ENCODE data around the gene LCA5.

DNA sequence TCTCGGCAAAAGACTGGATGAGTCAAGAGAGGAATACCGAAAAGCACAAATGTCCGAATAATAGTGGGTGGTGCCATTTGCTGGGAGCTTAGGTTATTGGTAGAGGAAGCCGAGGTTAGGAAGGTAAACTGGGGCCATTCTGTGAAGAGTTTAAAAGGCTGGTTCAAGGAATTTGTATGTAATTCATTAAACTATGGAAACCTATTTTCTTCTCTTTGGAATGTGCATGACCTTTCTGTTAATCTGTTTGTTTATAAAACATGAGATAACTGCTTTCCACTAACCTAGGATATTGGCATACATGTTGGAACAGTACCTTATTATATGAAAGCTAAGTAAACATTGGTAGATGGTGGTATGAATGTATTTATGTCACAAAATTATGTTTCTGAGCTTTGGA is 71.8 kb downstream of the LCA5 start:
- TF ChIP-seq, protein P1, sequence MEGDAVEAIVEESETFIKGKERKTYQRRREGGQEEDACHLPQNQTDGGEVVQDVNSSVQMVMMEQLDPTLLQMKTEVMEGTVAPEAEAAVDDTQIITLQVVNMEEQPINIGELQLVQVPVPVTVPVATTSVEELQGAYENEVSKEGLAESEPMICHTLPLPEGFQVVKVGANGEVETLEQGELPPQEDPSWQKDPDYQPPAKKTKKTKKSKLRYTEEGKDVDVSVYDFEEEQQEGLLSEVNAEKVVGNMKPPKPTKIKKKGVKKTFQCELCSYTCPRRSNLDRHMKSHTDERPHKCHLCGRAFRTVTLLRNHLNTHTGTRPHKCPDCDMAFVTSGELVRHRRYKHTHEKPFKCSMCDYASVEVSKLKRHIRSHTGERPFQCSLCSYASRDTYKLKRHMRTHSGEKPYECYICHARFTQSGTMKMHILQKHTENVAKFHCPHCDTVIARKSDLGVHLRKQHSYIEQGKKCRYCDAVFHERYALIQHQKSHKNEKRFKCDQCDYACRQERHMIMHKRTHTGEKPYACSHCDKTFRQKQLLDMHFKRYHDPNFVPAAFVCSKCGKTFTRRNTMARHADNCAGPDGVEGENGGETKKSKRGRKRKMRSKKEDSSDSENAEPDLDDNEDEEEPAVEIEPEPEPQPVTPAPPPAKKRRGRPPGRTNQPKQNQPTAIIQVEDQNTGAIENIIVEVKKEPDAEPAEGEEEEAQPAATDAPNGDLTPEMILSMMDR (IDR thresholded peaks at IDR 0.05) = no peak
- TF ChIP-seq EZH2 (IDR thresholded peaks at IDR 0.05) (no peak), EZH2phosphoT487 (IDR thresholded peaks at IDR 0.05) (no peak)
